Activated B cell treated with CpG ODN at 0.5 μM for 24 hours (primary cell): ENCODE results near the gene SLC11A2. TPM values are rescaled to one million over a fixed set of nuclear protein-coding genes. Genes with fewer than 3 reads are reported as not detected.

Experiments
- ATAC-seq: fragments of 200-7000 bp; cut with Tn5 transposase; one replicate; pipeline ENCODE4 v1.10.0; 2021; ENCODE audit warnings: low read depth, mild to moderate bottlenecking, moderate library complexity
- CTCF ChIA-PET: fragments of 350-600 bp; sonication (Branson Sonifier 250); formaldehyde crosslinking; loops from one replicate; lab custom pipeline; 2021; ENCODE audit warnings: antibody characterized with exemption; lab: Charles Lee
- POLR2A ChIA-PET: fragments of 350-600 bp; sonication (Branson Sonifier 250); formaldehyde crosslinking; loops from one replicate; lab custom pipeline; 2021; ENCODE audit warnings: antibody characterized with exemption; lab: Charles Lee
- DNase-seq: peaks from one replicate; pipeline ENCODE4 v3.0.0; 2022
- H3K27ac Mint-ChIP-seq: one replicate; pipeline ENCODE4 v1.8.0; 2020; ENCODE audit warnings: mixed read lengths
- H3K27me3 Mint-ChIP-seq: one replicate; pipeline ENCODE4 v1.8.0; 2021; ENCODE audit warnings: mixed read lengths
- H3K36me3 Mint-ChIP-seq: one replicate; pipeline ENCODE4 v1.8.0; 2021; ENCODE audit warnings: low read depth, mixed read lengths
- H3K4me1 Mint-ChIP-seq: one replicate; pipeline ENCODE4 v1.8.0; 2021; ENCODE audit warnings: mixed read lengths
- H3K4me3 Mint-ChIP-seq: one replicate; pipeline ENCODE4 v1.8.0; 2020; ENCODE audit warnings: mild to moderate bottlenecking, mixed read lengths
- H3K9me3 Mint-ChIP-seq: one replicate; pipeline ENCODE4 v1.8.0; 2020; ENCODE audit warnings: mixed read lengths
- intact Hi-C: fragments of 100-400 bp; cut with micrococcal nuclease; formaldehyde crosslinking; loops from one replicate; pipeline ENCODE4 v1.15.1; 2024
- total RNA-seq: library from RNA; stranded (reverse); gene quantifications from 2 replicates; pipeline ENCODE4 v1.2.3, GENCODE V29; 2022
- TF ChIP-seq, protein P1 (sequence below): fragments of 200-600 bp; IDR thresholded peaks from one replicate; pipeline ENCODE4 v1.8.0; 2022; ENCODE audit warnings: antibody characterized with exemption, mild to moderate bottlenecking

SLC11A2 gene
- total RNA-seq = 32.3 and 44.6 TPM in 2 replicates

GRCh38 chr12:51025836-51026638, at the start of gene SLC11A2:
Gene SLC11A2, minus strand, starts transcription at chr12:51026384. Its CDS starts 15,656 bp downstream, at chr12:51010728.
- peak; percentile 86 for DNase-seq
- Mint-ChIP-seq H3K27ac (peak within 1 kb of the TSS; percentile 93), H3K4me3 (peak within 1 kb of the TSS; percentile 99), H3K9me3 (no peaks in the 10 kb centered on the region), H3K4me1 (peaks cover 42% of the 10 kb centered on the region), H3K27me3 (no peaks in the 10 kb centered on the region), H3K36me3 (peaks cover 3% of the 10 kb centered on the region)
- ChIA-PET CTCF (interaction anchor here (1.1 to 4.9 kb wide), 3 partner anchors 21 to 200 kb away, joined by 3 to 23 read pairs (median 3); no protein-coding TSS in a partner anchor), POLR2A (interaction anchor here (0.6 to 2.0 kb wide), 12 partner anchors 21 to 1261 kb away, joined by 3 to 16 read pairs (median 4); partner anchors contain the start of genes CSRNP2, DAZAP2, LETMD1 and POU6F1)
- TF ChIP-seq, protein P1, sequence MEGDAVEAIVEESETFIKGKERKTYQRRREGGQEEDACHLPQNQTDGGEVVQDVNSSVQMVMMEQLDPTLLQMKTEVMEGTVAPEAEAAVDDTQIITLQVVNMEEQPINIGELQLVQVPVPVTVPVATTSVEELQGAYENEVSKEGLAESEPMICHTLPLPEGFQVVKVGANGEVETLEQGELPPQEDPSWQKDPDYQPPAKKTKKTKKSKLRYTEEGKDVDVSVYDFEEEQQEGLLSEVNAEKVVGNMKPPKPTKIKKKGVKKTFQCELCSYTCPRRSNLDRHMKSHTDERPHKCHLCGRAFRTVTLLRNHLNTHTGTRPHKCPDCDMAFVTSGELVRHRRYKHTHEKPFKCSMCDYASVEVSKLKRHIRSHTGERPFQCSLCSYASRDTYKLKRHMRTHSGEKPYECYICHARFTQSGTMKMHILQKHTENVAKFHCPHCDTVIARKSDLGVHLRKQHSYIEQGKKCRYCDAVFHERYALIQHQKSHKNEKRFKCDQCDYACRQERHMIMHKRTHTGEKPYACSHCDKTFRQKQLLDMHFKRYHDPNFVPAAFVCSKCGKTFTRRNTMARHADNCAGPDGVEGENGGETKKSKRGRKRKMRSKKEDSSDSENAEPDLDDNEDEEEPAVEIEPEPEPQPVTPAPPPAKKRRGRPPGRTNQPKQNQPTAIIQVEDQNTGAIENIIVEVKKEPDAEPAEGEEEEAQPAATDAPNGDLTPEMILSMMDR = no peak
- ATAC-seq = peak; percentile 98
- intact Hi-C loops = loop anchor here (1.0 to 5.0 kb wide), 8 partner anchors 17 to 624 kb away; partner anchors contain the start of genes ATF1, CSRNP2, DAZAP2 and LARP4

DNA sequence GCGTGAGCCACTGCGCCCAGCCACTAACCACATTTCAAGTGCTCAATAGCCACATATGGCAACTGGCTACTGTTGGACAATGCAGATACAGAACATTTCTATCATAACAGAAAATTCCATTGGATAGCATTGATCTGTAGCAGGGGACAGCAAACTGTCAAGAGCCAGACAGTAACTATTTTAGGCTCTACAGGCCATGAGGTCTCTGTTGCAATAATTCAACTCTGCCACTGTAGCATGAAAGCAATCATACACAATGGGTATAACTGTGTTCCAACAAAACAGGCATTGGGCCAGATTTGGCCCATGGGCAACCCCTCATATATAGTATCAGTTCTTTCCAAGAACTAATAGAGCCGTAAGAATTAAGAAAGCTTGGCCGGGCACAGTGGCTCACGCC, 49.2 kb upstream of the SLC11A2 start:
- TF ChIP-seq, protein P1 = no peak
- Mint-ChIP-seq H3K36me3 (peaks cover 34% of the 10 kb centered on the region), H3K27me3 (no peaks in the 10 kb centered on the region), H3K4me1 (no peaks in the 10 kb centered on the region), H3K9me3 (no peaks in the 10 kb centered on the region), H3K27ac (no peak overlapping the region), H3K4me3 (no peak overlapping the region)
- ATAC-seq = no peak
- intact Hi-C loops = no loop called here
- ChIA-PET CTCF (no interaction called here), POLR2A (no interaction called here)
- no peak for DNase-seq

GRCh38 chr12:51071663-51072062, 45.5 kb upstream of the SLC11A2 start:
- Mint-ChIP-seq H3K4me3 (no peak overlapping the region), H3K36me3 (peaks cover 56% of the 10 kb centered on the region), H3K9me3 (no peaks in the 10 kb centered on the region), H3K27ac (no peak overlapping the region), H3K4me1 (no peaks in the 10 kb centered on the region), H3K27me3 (no peaks in the 10 kb centered on the region)
- ChIA-PET CTCF (no interaction called here), POLR2A (interaction anchor here (1.0 kb wide), 1 partner anchor 10 kb away, joined by 10 read pairs; no protein-coding TSS in a partner anchor)
- TF ChIP-seq, protein P1 = no peak
- DNase-seq (no peak), ATAC-seq (no peak)
- intact Hi-C loops = no loop called here

DNA sequence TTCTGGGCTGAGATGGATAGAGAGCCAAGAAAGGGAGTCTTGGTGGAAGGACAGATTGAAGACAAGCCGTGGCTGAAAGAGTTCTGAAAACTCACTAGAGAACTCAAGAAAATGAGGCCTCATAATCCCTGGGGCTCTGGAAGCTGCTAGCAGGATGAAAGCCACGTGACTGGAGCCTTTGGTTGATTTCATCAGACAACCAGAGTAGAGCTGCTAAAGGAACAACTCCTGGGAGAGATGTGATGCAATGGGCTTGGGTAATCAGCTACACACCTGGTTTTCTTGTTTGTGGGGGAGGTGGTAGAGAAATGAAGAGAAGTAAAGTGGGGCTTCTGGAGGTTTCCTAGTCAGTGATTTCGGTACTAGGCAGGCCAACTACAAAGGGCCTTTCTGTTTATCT, 43.8 kb upstream of the SLC11A2 start:
- H3K27ac Mint-ChIP-seq = no peak overlapping the region
- H3K4me3 Mint-ChIP-seq = no peak overlapping the region
- no peaks in the 10 kb centered on the region for H3K4me1 Mint-ChIP-seq
- peaks cover 66% of the 10 kb centered on the region for H3K36me3 Mint-ChIP-seq
- DNase-seq (no peak), ATAC-seq (no peak)
- no peaks in the 10 kb centered on the region for H3K27me3 Mint-ChIP-seq
- intact Hi-C loops = no loop called here
- no peaks in the 10 kb centered on the region for H3K9me3 Mint-ChIP-seq
- TF ChIP-seq, protein P1 = no peak
- ChIA-PET POLR2A (no interaction called here), CTCF (interaction anchor here (1.1 kb wide), 1 partner anchor 271 kb away, joined by 3 read pairs; no protein-coding TSS in a partner anchor)

GRCh38 chr12:51067771-51068170, 41.6 kb upstream of the SLC11A2 start:
- Mint-ChIP-seq H3K27me3 (no peaks in the 10 kb centered on the region), H3K27ac (no peak overlapping the region), H3K4me1 (no peaks in the 10 kb centered on the region)

More at GRCh38 chr12:51067771-51068170, 41.6 kb upstream of the SLC11A2 start:
- Mint-ChIP-seq H3K36me3 (peaks cover 73% of the 10 kb centered on the region), H3K9me3 (no peaks in the 10 kb centered on the region), H3K4me3 (no peak overlapping the region)
- TF ChIP-seq, protein P1 = no peak
- ChIA-PET POLR2A (no interaction called here), CTCF (no interaction called here)
- no peak for DNase-seq
- intact Hi-C loops = no loop called here
- ATAC-seq = no peak
